Eye (tissue), 1 donor: ENCODE data around the gene MAPK10.

Source experiments
- DNase-seq: peaks from one replicate; pipeline ENCODE4 v3.0.0-alpha.2; 2015

The MAPK10 gene

DNA sequence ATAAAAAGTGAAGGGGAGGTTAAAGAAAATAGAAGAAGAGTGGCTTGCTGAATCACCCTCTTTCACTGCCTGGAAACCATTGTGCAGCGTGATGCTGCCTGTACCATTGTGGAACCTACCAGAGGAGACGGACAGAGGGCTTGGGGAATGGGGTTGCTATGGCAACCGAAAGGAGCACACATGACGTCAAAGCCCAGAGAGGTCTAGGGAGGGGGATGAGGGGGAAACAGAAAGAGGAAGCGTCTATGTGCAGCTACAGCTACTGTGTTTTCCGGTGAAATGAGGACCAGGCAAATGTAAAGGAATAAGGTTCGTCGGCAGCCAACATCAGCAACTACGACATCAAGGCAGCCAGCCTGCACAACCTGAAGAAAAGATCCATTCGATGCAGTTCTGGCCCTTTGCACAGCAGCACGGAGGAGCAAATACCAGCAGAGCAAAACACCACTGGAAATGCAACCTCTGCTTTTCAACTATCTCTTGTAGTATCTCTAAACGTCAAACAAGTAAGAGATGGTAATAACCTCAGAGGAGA lies at the start of gene MAPK10:
TSS of gene MAPK10 (minus strand) at position 110 of the 535 bp plus-strand sequence.
- peak; percentile 98 for DNase-seq

DNA sequence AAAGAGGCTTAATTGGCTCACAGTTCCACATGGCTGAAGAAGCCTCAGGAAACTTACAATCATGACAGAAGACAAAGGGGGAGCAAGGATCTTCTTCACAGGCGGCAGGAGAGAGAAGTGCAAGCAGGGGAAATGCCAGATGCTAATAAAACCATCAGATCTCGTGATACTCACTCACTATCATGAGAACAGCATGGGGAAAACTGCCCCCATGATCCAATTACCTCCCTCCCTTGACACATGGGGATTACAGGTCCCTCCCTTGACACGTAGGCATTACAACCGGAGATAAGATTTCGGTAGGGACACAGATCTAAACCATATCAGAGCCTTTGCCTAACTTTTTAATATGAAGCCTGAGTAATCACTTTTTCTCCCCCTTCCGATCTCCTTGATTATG lies 43.7 kb upstream of the MAPK10 start:
- no peak for DNase-seq

DNA sequence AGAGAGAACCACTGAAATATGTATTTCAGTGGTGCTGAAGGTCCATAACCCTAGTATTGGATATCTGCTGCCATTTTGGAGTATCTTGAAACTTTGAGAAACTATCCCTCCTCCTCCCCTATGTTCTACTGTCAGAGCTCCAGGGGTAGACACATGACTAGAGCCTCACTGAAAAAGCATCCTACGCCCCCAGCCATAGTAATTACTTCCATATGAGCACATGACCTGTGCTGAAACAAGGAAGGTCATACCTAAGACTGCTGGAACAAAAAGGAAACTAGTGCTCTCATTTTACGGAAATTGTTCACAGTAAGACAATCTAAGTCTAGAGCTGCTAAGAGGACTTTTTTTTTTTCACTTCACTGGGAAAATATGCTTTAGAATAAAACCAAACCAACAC lies 42.0 kb upstream of the MAPK10 start:
- no peak for DNase-seq

DNA sequence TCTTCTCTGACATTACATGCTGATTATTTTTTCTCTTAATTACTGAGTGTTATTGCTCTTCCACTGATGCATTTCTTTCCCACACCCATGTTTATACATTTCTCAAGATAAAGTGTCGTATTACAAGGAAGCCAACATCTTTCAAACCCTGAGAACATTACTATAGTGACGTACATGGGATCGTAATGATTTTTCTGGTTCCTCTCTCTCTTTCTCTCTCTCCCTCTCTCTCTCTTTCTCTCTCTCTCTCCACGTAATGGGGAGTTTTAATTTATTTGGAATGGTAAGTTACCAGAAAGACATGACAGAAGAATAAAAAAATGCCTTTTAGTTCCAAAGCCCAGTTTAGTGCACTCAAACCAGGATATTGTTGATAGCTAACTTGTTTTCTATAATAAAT lies 40.4 kb upstream of the MAPK10 start:
- no peak for DNase-seq

DNA sequence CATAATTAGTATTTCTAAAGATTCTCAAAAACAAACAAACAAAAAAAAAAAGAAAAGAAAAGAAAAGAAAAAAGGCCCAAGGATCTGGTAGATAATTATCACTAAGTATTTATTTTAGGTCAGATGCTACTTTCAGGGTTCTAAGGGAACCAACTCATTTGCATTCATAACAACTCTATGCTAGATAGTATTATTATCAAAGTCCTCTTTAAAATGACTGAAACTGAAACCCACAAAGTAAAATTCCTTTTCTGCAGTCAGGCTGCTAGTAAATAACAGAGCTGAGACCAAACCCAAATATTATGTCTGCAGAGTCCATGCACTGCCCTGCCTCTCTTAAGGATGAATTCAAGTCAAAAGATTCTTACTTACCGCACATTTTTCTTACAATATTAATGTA lies 38.3 kb upstream of the MAPK10 start:
- DNase-seq, result no peak

DNA sequence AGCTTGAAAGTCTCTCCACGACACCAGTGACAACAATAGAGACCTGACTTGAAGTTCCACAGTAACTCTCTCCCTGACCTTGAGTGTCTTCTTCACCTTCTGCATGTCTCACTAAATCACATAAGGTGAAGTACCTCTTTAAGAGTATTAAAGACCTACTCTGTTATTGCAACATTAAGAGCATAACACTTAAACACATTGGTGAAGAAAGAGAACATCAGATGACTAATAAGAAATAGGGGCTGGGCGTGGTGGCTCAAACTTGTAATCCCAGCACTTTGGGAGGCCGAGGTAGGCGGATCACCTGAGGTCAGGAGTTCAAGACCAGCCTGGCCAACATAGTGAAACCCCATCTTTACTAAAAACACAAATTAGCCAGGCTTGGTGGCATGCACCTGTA lies 33.9 kb upstream of the MAPK10 start:
- no peak for DNase-seq

DNA sequence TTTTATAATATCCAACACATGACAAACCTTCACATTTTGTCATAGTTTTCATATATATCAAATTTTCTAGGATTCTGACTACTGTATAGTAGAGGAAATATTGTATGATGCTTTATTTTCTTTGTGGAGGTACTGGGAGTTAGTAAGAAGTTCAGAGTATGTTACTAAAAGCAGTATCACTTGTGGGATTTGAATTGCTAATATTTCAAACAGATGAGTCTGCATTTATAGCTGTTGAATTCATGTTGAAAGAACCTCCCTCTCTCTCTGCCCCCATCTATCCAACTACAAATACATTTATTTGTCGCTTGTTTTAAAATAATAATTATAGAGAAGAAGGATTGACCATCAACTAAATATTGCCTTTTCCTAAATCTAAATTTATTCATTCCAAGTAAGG lies 29.8 kb upstream of the MAPK10 start:
- no peak for DNase-seq

DNA sequence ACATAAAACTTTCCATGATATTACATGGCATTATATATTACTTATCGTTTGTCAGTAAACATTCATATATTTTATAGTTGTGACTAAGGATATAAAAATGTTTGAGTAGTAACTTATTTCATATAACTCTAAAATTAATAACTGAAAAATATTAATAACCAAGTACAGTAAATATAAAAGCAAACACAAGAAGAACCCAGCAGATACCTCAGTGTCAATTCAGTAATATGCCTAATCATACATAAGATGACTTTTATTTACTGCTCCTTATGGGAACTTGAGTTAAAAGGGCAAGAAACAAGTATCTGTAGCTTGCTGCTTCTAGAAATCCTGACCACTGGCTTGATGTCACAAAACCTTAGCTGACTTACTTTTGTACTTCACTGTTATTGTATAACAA lies 28.4 kb upstream of the MAPK10 start:
- no peak for DNase-seq

DNA sequence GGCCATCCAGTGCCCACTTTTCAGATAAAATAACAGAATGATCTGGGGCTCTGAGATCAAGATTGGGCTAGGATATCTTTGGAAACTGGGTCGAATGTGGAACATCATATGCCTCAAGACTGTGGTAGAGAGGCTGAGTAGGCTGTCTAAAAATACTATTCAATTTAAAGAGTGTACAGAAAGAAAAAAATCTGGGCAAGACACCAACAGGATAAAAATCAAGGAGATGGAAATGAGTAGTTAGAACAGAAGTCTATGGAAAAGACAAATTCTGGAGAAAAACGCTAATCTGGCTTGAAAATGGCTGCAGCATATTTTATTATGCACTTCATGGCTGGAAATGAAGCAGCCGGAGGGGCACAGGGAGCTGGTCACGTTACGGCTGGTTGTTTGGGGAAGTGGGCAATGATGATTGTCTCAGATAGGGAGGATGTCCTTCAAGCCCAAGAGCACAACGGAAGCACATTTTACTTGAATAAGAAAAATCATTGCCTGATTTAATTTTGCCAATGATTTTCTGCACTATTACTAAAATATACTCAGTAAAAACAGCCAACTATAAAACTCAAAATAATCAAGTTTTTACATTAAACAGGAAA lies 27.1 kb upstream of the MAPK10 start:
- no peak for DNase-seq

DNA sequence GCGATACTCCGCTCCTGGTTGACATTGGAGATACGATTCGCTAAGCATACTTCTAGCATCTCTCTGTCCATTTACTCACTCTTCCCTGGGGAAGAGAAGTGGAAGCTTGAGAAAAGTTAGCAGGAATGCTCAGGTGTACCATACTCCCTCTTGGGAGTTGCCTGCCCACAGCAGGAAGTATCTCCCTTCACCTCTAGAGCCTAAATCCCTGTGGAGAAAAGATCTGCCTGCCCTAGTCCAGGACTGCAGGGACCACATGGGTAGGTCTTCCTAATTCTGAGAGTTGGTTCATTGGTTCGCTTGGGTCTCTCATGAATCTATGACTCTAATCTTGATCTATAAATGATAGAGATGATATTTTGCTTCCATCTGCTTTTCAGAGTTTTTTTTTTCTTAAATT lies 26.3 kb upstream of the MAPK10 start:
- DNase-seq, result no peak

DNA sequence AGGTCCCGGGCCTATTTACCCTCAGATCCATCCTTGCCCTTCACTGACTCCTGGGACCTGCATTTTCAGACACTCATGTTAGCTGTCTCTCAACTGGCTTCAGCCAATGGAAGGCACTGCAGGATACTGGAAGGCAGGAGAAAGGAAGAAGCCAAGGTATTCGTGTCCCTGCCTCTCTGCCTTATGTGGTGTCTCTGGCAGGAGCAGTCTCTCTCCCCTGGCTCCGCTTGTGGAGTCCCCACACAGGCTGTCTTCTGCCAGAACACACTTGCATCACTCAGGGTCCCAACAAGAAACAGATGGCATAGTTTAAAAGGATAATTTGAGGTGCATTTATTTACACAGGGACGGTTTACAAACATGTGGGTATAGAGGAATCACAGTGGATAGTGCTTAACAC lies 21.6 kb upstream of the MAPK10 start:
- no peak for DNase-seq

DNA sequence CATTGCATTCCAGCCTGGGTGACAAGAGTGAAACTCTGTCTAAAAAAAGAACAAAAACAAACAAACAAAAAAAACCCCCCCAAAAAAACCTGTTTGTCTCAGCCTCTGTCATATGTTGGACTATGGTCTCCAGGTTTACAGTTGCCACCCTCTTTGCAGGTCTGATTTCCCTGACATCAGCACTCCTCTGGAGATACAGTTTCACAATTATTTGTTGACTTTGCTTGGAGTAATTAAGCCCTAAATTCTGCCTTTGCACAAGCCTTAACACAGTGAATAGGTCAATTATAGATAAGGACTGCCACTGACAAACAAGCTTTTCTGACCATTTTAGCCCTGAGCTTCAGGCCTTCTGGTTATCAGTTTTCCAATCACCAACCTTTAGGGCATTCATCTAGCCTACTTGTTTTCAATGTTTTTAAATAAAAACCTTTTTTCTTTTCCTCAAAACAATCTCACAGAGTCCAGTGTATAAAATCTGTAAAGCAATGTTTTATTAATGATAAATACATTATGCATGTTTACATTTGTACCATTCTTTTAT lies 20.4 kb upstream of the MAPK10 start:
- no peak for DNase-seq

DNA sequence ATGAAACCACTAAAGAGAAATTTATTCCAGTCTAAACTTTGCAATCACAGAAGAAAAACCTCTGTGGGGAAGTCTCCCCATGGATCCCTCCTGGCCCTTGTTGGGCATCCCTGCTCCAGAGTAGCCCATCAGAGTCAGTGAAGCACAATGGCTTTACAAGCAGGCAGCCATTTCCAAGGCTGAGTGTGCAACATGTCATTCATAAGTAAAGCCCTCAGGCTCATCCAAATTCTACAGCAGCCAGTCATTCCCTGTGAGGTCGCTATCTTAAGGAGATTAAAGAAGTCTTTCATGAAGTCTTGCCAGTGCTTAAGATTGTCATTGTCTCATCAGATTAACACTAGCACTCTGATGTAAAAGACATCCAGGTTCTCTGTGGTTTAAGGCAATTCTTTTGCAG lies 17.0 kb upstream of the MAPK10 start:
- peak; percentile 57 for DNase-seq

DNA sequence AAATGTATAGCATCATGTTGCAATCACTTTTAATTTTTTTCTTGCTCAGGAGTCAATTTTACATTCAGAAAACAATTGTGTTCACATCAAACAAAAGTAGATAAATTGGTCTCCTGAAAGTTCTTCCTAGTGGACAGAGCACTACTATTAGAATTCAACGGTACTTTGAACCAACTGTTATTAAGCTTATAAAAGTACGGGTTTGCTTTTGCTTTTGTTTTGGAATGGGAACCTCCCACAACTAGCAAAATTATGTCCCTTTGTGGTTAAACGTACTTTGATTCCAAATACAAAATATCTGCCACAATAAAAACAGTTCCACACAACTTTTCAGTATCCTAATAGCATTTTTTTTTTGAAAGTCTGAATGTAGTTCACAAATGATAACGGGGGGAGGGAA lies 8.6 kb upstream of the MAPK10 start:
- DNase-seq, result no peak

DNA sequence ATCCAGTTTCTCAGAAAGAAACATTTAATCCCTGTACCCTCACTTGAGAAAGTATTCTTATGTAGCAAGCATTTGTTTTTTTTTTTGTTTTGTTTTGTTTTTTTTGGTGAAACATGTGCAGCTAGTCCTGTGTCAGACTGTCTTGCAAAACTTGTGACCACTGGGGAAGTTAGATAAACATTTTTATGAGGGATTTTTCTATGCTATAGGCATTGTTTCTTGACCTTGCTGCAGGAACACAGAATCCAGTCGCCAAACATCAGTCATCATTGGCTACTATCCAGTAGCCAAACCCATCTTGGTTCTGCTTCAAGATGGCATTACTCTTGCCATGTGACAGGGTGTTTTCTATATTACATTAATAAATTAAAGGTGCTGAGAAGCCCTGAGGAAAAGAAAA lies 7.7 kb upstream of the MAPK10 start:
- DNase-seq, result no peak

DNA sequence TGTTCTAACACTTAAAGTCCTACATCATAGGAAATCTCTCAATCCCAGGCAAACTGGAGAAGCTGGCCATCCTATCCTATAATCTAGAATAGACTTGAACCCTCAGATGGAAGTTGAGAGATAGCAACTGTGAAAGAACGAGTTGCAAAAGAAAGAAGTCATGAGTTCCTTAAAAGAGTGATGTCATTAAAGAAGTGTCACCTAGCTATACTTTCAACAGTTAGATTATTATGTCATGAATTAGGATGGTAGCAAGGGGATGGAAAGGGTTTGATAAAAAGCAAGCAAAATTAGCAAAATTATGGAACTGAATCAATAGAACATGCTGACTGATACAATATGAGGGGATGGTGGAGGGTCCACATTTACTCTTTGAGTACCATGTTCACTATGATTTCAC lies 7.1 kb upstream of the MAPK10 start:
- no peak for DNase-seq

DNA sequence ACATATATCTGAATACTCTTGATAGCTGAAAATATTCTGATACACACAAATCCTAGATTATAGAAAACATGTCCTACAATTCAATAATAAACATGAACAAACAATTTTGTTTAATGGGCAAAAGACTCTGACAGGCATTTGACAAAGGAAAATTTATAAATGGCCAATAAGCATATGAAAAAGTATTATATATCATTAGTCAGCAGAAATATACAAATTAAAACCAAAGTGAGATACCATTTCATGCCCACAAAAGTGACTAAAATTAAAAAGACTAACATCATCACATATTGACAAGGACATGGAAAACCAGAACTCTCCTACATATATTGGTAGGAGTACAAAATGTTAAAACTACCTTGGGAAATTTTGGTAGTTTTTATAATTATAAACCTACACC lies 2.7 kb upstream of the MAPK10 start:
- DNase-seq, result no peak

DNA sequence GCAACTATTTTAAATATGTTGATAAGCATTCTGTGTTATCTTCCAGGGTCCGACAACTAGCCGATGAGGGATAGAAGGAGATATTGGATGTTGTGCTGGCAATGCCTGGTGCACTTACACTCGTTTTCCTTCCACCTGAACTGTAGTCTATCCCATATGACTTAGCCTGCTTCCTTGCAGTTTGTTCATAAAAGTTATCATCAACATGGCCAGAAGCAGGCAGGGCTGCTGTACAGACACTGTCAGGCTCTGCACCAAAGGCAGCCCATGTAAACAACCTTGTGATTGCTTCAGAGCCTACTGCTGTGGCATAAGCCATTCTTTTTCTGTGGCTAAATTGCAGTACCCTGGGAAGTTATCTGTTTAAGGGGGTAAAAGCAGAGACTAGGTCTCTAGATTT lies 1.6 kb downstream of the MAPK10 start:
- peak; percentile 50 for DNase-seq

DNA sequence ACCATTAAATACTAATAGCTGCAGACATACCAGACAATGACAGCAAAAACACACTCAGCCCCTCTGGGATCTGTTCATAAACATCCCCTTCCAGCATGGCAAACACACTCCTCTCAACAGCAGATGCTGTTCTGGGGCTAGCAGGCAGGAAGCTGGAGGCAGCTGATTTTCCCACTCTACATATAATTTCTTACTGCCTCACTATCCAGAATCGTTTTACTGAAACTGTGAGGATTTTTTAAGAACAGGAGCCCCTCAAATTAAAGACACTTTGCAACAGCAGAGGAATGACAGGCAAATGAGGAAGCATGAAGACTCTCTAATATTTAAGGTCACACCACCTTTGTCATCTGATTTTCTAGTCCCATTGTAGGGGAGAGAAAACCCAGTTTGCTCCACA lies 2.2 kb downstream of the MAPK10 start:
- DNase-seq, result peak; percentile 45

DNA sequence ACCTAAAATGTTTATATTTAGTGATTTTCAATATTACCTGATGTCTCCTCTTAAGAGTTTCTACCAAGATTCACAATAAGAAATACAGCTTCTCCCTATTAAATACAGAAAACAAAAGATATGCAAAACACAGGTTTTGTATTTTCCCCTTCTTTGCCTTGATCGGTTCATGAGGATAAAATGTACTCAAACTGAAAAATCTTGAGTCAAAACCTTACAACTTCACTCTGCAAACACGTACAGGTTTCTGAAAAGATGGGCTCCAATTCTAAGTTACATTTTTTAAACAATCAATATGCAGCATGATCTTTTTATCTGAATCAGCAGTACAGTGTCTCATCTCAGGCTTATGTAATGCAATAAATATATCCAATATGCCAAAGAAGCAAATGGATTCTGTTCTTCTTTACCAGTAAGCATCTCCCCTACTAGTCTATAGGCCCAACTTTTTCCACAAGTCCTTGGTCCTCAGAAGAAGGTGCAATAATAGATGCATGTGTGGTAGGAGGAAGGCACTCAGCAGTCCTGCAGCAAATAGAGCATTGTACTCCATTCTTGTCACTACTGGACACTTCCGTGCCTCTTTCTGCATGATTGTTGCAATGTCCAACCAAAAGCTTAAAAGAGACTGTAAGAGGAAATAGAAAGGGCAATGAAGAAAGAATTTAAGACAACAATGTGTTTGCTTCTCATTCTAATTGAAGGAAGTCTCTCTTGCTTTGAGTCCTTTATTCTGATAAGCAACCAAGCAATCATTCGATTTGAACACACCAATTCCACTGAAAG lies 3.2 kb downstream of the MAPK10 start:
- DNase-seq, result peak; percentile 26

DNA sequence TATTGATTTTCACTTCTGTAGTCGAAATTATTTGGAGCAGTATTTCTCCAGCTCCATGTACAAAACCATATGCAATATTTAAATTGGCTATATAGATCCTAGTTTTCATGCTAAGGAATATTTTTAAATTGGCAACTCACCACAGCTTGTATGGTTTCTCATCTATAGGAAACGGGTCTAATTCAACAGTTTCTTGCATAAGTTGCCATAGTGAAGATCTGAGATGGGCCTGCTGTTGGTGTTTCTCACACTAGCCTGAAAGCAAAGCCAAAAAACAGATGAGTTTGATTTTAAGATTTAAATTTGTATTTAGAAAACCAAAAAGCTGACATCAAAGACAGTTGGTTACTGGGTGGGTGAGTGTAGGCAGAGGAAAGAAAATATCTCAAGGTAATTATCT lies 5.5 kb downstream of the MAPK10 start:
- no peak for DNase-seq

DNA sequence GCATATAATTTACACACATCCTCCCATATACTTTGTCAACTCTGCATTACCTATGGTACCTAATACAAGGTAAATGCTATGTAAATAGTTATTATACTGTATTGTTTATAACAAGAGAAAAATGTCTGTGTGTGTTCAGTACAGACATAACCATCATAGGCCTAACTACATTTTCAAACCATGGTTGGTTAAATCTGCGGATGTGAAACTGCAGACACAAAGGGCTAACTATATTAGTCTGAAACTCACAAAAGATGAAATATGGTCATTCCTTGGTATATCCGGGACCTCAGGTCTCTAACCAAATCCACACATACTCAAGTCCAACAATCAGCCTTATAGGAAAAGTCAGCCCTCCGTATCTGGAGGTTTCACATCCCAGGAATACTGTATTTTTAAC lies 13.5 kb downstream of the MAPK10 start:
- DNase-seq, result no peak

DNA sequence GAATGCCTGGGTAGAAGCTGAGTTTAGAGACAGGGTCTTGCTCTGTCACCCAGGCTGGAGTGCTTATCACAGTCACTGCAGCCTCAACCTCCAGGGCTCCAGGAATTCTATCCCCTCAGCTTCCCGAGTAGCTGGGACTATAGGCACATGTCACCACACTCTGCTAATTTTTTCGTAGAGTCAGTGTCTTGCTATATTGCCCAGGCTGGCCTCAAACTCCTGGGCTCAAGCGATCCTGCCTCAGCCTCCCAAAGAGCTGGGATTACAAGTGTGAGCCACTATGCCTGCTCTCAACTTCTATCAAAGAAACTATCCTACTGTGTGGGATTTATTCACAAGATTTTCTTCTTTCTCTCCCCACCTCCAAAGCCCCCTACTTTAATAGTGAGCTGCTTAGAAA lies 15.7 kb downstream of the MAPK10 start:
- no peak for DNase-seq

DNA sequence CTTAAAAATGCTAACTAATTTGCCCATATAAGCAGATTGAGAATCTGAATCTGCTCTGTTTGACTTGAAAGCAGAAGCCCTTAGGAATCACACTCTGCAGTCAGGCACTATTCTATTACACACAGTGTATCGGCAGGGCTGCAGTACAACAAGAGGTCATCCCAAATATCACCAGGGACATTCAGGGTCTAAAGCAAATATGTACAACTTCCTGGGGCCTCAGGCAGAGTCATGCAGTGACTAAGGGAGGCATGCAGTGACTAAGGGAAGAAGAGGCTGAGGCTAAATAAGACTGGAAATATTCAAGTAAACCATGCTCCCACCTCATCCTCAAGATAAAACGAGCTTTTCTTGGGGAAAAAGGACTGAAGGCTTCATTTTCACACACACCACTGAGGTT lies 20.9 kb downstream of the MAPK10 start:
- no peak for DNase-seq
